HG03571 (cell line): ENCODE data around the gene LIM2.
"Not testable (repeated sequence)": the region's sequence is repeated elsewhere in the genome, so short reads cannot be mapped to it uniquely, and the experiment has no call there.

Source experiments
- ATAC-seq: cut with Tn5 transposase; IDR thresholded peaks from one replicate; pipeline ENCODE4 v1.9.1; 2021; ENCODE audit not compliant: unreplicated experiment

The LIM2 gene

GRCh38 chr19:51387924-51388389 is at the start of gene LIM2:
TSS of gene LIM2 (minus strand) at chr19:51387974. CDS start at chr19:51387443, 531 bp downstream.
- no peak for ATAC-seq

GRCh38 chr19:51434456-51434855 is 46.7 kb upstream of the LIM2 start:
- ATAC-seq = no peak

DNA sequence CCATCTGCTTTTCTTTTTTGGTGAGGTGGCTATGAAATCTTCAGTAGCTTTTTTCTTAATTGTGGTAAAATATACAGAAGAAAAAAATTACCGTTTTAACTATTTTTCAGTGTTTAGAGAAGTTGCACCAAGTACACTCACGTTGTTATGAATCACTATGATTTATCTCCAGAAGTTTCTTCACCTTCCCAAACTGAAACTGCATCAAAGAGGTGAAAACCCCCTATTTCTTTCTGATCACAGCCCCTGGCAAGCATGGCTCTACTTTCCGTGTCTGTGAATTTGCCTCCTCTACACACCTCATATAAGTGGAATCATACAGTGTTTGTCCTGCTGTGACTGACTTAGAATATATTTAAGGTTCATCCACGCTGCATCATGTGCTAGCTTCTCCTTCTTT is 45.3 kb upstream of the LIM2 start:
- ATAC-seq = no peak

GRCh38 chr19:51431124-51431523 is 43.4 kb upstream of the LIM2 start:
- no peak for ATAC-seq

DNA sequence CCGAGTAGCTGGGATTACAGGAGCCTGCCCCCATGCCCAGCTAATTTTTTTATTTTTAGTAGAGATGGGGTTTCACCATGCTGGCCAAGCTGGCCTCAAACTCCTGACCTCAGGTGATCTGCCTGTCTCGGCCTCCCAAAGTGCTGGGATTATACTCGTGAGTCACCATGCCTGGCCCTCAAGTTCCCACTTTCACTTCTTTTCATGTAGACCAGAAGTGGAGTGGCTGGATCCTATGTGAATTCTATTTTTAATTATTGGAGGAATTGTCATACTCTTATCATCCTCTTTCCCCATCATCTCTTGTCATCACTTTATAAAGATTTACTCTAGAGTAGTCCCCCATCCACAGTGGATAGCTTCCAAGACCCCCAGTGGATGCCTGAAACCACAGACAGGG is 42.4 kb upstream of the LIM2 start:
- no peak for ATAC-seq

- ATAC-seq = no peak
These were observed 39.4 kb upstream of the LIM2 start for GRCh38 chr19:51427201-51427600.

DNA sequence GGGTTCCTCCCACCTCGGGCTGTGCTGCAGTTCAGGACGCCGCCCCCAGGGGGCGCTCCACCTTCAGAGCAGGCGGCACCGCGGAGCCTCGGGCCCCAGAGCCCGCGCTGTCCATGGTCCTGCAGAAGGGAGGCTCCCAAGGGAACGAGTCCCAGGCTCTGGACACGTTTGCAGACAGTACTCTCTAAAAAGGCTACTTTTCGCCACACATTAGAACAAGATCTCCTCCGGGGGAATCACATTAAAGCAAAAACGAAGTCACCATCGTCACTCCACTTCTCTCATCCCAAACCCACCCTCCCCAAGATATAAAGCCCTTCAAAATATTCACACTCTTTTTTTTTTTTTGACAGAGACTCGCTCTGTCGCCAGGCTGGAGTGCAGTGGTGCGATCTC is 34.3 kb upstream of the LIM2 start:
- no peak for ATAC-seq

GRCh38 chr19:51421229-51422052 is 33.7 kb upstream of the LIM2 start:
- no peak for ATAC-seq

- not testable (repeated sequence) for ATAC-seq
These were observed 32.7 kb upstream of the LIM2 start for GRCh38 chr19:51420511-51420910.

GRCh38 chr19:51418707-51419106 is 30.9 kb upstream of the LIM2 start:
- ATAC-seq = no peak

- peak; percentile 43 for ATAC-seq
These were observed 30.0 kb upstream of the LIM2 start for GRCh38 chr19:51417810-51418157.

GRCh38 chr19:51417107-51417809 is 29.5 kb upstream of the LIM2 start, which contains the start of gene SIGLEC10:
TSS of gene SIGLEC10 (minus strand) at chr19:51417642. CDS start at chr19:51417581, 61 bp downstream.
- peak; percentile 83 for ATAC-seq

DNA sequence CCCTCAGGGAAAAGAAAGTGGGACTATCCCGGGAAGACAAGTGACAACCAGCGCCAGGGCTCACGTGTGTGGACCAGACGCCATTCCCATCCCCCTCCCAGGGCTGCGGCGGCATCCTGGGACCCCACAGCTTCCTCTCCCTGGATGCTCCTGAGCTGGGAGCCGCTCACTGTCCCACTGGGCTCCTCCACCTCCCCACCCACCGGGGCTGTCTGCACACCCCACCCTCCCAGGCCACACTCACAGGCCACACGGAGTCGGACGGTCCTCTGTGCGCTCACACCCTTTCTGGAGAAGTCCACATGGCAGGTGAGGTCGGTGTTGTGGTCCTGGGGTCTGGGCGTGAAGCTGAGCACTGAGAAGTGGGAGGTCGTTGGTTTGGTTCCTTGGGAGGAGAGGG is 28.6 kb upstream of the LIM2 start:
- not testable (repeated sequence) for ATAC-seq

DNA sequence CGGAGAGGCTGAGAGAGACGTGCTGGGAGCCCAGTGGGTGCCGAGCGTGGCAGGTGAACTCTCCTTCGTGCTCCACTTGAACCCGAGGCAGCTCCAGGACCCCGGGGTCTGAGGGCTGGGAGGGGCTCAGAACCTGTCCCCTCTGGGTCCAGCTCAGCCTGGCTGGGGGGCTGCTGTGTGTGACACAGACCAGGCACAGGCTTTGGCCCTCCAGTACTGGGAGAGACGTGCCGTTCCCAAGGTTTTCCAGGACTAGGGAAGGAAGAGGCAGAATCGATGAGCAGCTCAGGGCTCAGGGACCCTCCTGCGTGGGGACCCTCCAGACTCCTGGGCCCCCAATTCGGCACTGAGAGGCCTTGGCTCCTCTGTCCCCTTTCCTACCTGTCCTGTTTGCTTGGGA is 27.4 kb upstream of the LIM2 start:
- no peak for ATAC-seq

- no peak for ATAC-seq
These were observed 23.4 kb upstream of the LIM2 start for GRCh38 chr19:51410950-51411748.

- no peak for ATAC-seq
These were observed 19.8 kb upstream of the LIM2 start for GRCh38 chr19:51407511-51408131.

DNA sequence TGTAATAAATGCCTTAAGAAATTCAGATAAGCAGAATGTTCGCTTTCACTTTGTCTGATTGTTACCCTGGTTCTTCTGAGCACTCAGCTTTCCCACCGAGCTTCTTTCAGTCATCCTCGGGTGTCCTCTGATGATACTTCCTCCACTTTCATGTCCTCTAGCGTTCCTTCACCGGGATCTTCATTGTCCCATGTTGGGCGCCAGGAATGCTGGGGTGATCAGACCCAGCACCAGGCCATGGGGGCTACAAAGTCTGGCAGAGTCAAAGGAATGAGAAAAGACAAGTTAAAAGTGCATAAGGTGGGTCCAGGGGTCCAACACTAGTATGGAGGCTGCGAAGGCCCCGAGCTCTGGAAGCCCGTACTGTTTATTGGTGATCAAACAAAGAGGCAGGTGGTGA is 14.3 kb upstream of the LIM2 start:
- no peak for ATAC-seq

DNA sequence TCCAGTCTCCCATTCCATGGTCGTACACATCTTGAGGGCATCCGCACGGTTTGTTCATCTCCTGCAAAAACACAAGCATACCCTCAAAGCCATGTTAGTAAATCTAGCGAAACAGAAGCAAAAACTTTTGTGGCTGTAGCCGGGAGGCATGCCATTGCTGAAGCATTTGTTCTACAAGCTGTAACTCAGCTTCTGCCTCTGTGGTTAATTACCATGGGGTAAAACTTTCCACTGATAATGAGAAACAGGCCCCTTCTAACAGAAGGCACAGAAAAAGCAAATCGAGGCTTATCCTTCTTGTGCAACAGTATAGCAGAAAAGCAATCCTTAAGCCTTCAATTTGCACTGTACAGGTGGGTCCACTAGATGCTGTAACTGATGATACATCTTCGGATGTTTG is 12.2 kb upstream of the LIM2 start:
- not testable (repeated sequence) for ATAC-seq

DNA sequence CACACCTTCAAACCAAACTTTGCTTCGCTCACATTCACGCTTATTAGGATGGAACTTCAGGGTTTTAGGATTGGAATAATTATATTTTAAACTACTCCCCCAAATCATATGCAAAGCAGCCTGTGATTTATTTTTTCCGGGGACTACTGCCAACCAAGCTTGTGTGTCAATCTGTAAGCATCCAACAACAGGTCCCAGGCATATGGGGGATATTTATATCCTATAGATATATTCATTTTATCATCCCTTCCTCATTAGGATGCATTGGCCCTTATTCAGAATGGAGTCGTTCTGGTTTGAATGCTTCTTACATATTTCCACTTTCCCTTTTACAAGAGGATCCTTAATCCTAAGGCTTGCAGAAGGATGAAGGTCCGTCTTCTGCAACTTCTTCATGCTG is 11.5 kb upstream of the LIM2 start:
- no peak for ATAC-seq

- no peak for ATAC-seq
These were observed 10.4 kb upstream of the LIM2 start for GRCh38 chr19:51398096-51398704.

GRCh38 chr19:51397453-51397852 is 9.7 kb upstream of the LIM2 start:
- ATAC-seq = not testable (repeated sequence)
